Glomerular endothelial cell (primary cell): ENCODE results near the gene C14orf180. TPM values are rescaled to one million over a fixed set of nuclear protein-coding genes. Genes with fewer than 3 reads are reported as not detected.
"Not testable (repeated sequence)": the region's sequence is repeated elsewhere in the genome, so short reads cannot be mapped to it uniquely, and the experiment has no call there.

Experiments used
- DNase-seq: peaks from one replicate; pipeline ENCODE4 v3.0.0-alpha.2; 2011; ENCODE audit warnings: low read depth, low spot score; ENCODE audit errors: extremely low read depth
- total RNA-seq: library from RNA; depleted of rRNA; stranded (reverse); fragments of >200 nt; gene quantifications from 2 replicates; pipeline ENCODE4 v1.2.3, GENCODE V29; 2015

C14orf180 gene
- total RNA-seq, 1 donor from 2014 or later = not detected

DNA sequence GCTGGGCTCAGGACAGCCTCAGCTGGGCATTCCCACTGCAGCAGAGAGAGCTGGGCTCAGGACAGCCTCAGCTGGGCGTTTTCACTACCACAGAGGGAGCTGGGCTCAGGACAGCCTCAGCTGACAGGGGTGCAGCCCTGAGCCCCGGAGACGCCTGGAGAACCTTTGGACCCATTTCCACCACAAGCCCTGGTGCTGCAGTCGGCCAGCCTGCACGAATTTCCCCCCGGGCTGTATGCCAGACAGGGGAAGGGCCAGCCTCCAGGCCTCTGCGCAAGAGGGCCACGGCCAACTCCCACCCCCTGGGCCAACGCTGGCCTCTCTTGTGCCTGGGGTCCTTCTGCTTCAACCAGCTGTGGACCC is 2.6 kb upstream of the C14orf180 start:
- no peak for DNase-seq

GRCh38 chr14:104577426-104577825 is 2.1 kb upstream of the C14orf180 start:
- no peak for DNase-seq

- DNase-seq = no peak
These were observed 1.7 kb upstream of the C14orf180 start for GRCh38 chr14:104577847-104578301.

- DNase-seq = no peak
These were observed 1.2 kb upstream of the C14orf180 start for GRCh38 chr14:104578321-104578720.

DNA sequence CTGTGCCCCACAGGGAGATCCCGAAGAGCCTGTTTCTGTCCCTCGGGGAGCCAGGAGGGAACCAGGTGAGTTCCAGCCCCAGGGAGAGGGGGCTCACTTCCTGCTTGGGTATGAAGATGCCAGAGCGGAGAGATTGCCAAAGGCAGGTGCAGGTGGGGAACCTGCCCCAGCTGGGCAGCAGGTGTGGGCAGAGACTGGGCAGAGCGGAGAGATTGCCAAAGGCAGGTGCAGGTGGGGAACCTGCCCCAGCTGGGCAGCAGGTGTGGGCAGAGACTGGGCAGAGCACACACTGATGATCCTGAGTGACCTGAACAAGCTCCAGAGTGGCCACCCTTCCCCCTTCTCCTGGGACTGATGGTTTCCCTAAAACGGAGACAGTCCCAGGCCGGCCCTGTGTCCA is 375 bp downstream of the C14orf180 start:
- not testable (repeated sequence) for DNase-seq

GRCh38 chr14:104580961-104581360 is 1.4 kb downstream of the C14orf180 start:
- DNase-seq = no peak

- DNase-seq = no peak
These were observed 2.0 kb downstream of the C14orf180 start for GRCh38 chr14:104581521-104581920.

DNA sequence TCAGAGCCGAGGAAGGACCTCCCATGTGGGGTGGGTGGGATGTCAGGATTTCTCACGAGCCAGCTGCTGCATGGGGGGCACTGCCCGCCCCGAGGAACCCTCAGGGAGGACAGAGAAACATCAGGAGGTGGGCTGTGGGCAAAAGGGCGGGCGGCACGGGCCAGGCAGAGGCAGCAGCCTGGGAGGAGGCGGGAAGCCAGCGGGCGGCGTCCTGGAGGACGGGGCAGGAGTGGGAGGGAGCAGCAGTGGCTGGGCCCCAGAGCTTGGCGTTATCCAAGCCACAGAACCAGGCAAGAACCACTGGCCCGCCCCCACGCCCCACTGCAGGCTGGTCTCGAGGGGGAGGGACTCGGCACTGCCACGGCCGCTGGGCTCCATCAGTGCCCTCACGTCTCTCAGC is 2.4 kb downstream of the C14orf180 start:
- DNase-seq = no peak

GRCh38 chr14:104582662-104583061 is 3.1 kb downstream of the C14orf180 start:
- no peak for DNase-seq

GRCh38 chr14:104583424-104584306 is 4.1 kb downstream of the C14orf180 start:
- no peak for DNase-seq

DNA sequence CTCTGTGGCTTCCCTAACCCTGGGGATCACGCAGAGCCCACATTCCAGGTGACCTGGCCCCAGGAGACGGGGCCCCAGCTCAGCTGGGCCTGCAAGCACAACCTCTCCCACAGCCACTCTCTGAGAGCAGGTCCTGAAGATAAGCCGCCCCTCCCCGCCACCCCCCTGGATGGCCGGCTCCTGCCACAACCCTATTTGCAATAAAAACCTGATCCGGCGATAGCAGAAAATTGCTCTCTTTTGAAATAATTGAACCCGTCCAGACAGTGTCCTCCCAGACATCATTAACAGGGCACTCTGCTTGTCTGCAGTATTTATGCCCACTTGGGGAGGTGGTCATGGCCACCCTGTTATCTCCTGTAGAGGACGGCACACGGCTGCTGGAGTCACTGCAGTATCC is 5.0 kb downstream of the C14orf180 start:
- DNase-seq = no peak

- DNase-seq = no peak
These were observed 6.6 kb downstream of the C14orf180 start for GRCh38 chr14:104585966-104586697.

DNA sequence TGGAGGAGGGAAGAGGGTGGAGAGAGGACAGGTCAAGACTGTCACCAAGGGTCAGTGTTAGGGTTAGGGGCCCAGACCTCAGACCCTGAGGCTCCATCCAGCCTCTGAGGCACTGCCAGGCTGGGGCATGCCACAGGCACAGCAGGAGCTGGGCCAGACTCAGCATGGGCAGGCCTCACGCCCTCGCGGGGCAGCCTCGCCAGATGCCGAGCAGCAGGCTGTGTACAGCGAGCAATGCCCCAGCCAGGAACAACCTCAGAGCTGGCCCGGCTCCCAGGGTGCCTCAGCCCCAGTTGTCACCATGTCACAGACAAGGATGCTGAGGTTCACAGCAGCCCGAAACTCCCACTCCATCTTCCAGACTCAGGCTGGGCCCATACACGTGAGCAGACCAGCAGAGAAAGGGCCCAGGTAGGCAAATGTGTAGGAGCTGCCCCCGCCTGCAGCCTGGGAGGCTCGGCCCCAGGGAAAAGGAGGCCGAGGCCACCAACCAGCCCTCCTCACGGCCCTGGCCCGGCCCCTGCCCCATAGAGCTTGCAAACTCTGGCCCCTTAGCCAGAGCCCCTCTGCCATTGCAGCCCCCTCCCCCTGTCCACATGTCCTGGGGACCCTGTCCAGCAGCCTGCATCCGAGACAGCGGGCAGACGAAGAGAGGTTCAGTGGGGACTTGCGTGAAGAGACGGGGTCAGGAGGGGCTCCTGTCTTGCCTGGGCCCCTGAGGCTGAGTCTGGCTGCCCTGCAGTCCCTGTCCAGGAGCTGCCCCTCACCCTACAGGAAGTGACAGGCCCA is 7.5 kb downstream of the C14orf180 start:
- DNase-seq = no peak

- DNase-seq = no peak
These were observed 8.1 kb downstream of the C14orf180 start for GRCh38 chr14:104587641-104588040.

GRCh38 chr14:104588066-104588857 is 8.7 kb downstream of the C14orf180 start:
- DNase-seq = no peak

GRCh38 chr14:104589338-104590195 is 10.0 kb downstream of the C14orf180 start:
- DNase-seq = no peak

DNA sequence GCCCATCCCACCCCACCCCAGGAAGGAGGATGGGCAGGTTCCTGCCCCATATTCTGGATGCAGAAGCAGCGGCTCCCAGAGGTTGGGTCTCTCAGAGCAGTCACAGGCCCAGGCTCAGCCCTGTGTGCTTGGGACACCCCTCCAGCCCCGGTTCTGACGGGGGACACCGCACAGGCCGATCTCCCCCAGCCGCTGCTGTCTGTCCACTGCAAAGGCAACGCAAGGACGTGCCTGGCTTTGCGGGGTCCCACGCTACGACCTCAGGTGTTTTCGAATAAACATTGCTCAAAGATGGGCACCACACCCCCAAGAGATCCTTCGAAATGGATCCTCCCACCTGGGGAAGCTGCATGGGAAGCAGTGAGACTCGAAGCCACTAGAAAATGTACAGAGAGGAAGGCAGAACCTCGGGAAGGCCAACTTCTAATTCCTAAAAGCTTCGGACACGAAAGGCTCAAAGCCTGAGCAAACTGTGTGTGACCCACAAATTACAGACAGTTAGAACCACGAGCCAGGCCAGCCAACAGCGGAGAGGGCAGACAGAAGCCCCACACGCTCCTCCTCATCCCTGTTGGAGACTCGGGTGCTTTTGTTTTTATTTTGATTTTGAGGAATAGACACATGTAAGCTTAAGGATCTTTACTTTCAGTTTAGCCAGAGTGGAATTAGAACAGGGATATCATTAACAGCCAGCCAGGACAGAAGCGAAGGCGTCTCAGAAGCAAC is 10.8 kb downstream of the C14orf180 start:
- DNase-seq = no peak

GRCh38 chr14:104591031-104591430 is 11.5 kb downstream of the C14orf180 start:
- no peak for DNase-seq
